Measurements from ENCODE around the gene TRMT10B. TPM values are rescaled to one million over a fixed set of nuclear protein-coding genes. Genes with fewer than 3 reads are reported as not detected.

The TRMT10B gene, protein sequence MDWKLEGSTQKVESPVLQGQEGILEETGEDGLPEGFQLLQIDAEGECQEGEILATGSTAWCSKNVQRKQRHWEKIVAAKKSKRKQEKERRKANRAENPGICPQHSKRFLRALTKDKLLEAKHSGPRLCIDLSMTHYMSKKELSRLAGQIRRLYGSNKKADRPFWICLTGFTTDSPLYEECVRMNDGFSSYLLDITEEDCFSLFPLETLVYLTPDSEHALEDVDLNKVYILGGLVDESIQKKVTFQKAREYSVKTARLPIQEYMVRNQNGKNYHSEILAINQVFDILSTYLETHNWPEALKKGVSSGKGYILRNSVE
- total RNA-seq = 10 to 100 TPM; 10.7 to 14.9 TPM

- no peak for DNase-seq (ENCODE audit: low spot score)
These were observed at the start of gene TRMT10B for GRCh38 chr9:37753489-37754190. TSS of gene TRMT10B (plus strand) at chr9:37753805. CDS start at chr9:37761932, 8,127 bp downstream.

DNA sequence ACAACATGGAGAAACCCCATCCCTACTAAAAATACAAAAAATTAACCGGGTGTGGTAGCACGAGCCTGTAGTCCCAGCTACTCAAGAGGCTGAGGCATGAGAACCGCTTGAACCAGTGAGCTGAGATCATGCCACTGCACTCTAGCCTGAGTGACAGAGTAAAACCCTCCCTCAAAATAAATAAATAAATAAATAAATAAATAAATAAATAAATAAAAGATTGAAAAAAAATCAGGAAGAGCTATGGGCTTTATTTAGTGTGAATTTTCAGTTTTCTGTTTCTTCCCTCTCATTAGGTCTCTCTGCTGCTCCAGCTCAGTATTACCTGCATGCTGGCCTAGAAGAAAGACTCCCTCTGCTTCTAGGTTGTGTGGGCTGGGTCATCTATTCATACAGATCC, 47.8 kb upstream of the TRMT10B start:
- H3K9me3 ChIP-seq = no peaks in the 10 kb centered on the region
- H3K27me3 ChIP-seq (replicated peaks; ENCODE audit: insufficient read depth) = no peaks in the 10 kb centered on the region
- no peak for ATAC-seq (ENCODE audit: insufficient number of reproducible peaks, low FRiP score, low read depth)
- no peaks in the 10 kb centered on the region for H3K36me3 ChIP-seq
- no peak overlapping the region for H3K4me3 ChIP-seq
- no peak for DNase-seq (ENCODE audit: low spot score)
- no peak for TF ChIP-seq CTCF (IDR thresholded peaks at IDR 0.05)
- H3K27ac ChIP-seq = no peak overlapping the region
- no peaks in the 10 kb centered on the region for H3K4me1 ChIP-seq (ENCODE audit: control insufficient read depth in 1 of 2, low read depth in 2 of 2)

More at GRCh38 chr9:37753489-37754190, at the start of gene TRMT10B:
- H3K27ac ChIP-seq = peak within 1 kb of the TSS; percentile 21 to 74
- no peak for TF ChIP-seq CTCF (IDR thresholded peaks at IDR 0.05)
- H3K27me3 ChIP-seq (replicated peaks; ENCODE audit: insufficient read depth) = no peaks in the 10 kb centered on the region
- peaks cover 6 to 11% of the 10 kb centered on the region in 2 donors for H3K4me1 ChIP-seq (ENCODE audit: control insufficient read depth in 1 of 2, low read depth in 2 of 2)
- ATAC-seq (ENCODE audit: insufficient number of reproducible peaks, low FRiP score, low read depth) = peak; percentile 87
- no peaks in the 10 kb centered on the region for H3K9me3 ChIP-seq
- H3K4me3 ChIP-seq = peak within 1 kb of the TSS; percentile 96
- no peaks in the 10 kb centered on the region for H3K36me3 ChIP-seq

GRCh38 chr9:37706290-37706689, 47.3 kb upstream of the TRMT10B start:
- H3K27me3 ChIP-seq (replicated peaks; ENCODE audit: insufficient read depth) = no peaks in the 10 kb centered on the region
- H3K4me3 ChIP-seq = no peak overlapping the region
- DNase-seq (ENCODE audit: low spot score) (no peak), ATAC-seq (ENCODE audit: insufficient number of reproducible peaks, low FRiP score, low read depth) (no peak)
- TF ChIP-seq CTCF (IDR thresholded peaks at IDR 0.05) = no peak
- no peaks in the 10 kb centered on the region for H3K4me1 ChIP-seq (ENCODE audit: control insufficient read depth in 1 of 2, low read depth in 2 of 2)
- H3K27ac ChIP-seq = no peak overlapping the region
- no peaks in the 10 kb centered on the region for H3K36me3 ChIP-seq
- no peaks in the 10 kb centered on the region for H3K9me3 ChIP-seq

GRCh38 chr9:37707748-37708147, 45.9 kb upstream of the TRMT10B start:
- no peak for TF ChIP-seq CTCF (IDR thresholded peaks at IDR 0.05)
- no peaks in the 10 kb centered on the region for H3K36me3 ChIP-seq

DNA sequence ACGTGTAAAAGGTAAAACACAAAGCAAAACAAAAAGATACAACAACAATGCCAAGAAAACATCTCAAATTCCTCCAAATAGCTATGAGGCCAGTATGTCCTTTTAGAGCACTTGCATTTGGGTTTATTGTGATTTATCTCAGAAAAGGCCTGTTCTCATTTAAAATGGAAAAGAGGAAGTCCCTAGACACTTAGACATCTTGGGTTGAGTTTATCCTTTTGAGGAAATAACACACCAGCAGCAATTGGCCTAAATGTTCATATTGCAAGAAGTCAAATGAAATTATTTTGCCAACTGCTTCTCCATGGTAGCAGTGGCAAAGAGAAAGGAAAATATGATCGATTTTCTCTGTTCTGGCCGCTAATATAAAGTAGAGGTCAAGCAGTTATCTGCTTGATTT, 43.6 kb upstream of the TRMT10B start:
- Histone ChIP-seq H3K27ac (no peak overlapping the region), H3K27me3 (replicated peaks; ENCODE audit: insufficient read depth) (no peaks in the 10 kb centered on the region)
- no peak for DNase-seq (ENCODE audit: low spot score)

More at GRCh38 chr9:37707748-37708147, 45.9 kb upstream of the TRMT10B start:
- no peaks in the 10 kb centered on the region for H3K27me3 ChIP-seq (replicated peaks; ENCODE audit: insufficient read depth)
- DNase-seq (ENCODE audit: low spot score) = no peak
- no peaks in the 10 kb centered on the region for H3K4me1 ChIP-seq (ENCODE audit: control insufficient read depth in 1 of 2, low read depth in 2 of 2)
- no peak overlapping the region for H3K4me3 ChIP-seq
- no peak overlapping the region for H3K27ac ChIP-seq
- H3K9me3 ChIP-seq = no peaks in the 10 kb centered on the region
- ATAC-seq (ENCODE audit: insufficient number of reproducible peaks, low FRiP score, low read depth) = no peak

More for the DNA sequence above, 43.6 kb upstream of the TRMT10B start:
- no peaks in the 10 kb centered on the region for H3K36me3 ChIP-seq
- no peaks in the 10 kb centered on the region for H3K4me1 ChIP-seq (ENCODE audit: control insufficient read depth in 1 of 2, low read depth in 2 of 2)
- no peak overlapping the region for H3K4me3 ChIP-seq
- no peak for ATAC-seq (ENCODE audit: insufficient number of reproducible peaks, low FRiP score, low read depth)
- no peak for TF ChIP-seq CTCF (IDR thresholded peaks at IDR 0.05)
- H3K9me3 ChIP-seq = no peaks in the 10 kb centered on the region

All from thoracic aorta (tissue), 2 donors.